K562 (cell line): ENCODE results near the gene PFKFB2. TPM values are rescaled to one million over a fixed set of nuclear protein-coding genes. Genes with fewer than 3 reads are reported as not detected.

ENCODE experiments used
- ATAC-seq: fragments of 200-7000 bp; cut with Tn5 transposase; 3 replicates; pipeline ENCODE4 v1.9.1; 2020; ENCODE audit warnings: moderate library complexity
- BruUV-seq: library from RNA; stranded (reverse); fragments of 400-500 nt; replicated peaks from 2 replicates; lab custom pipeline; 2021; lab: Mats Ljungman, UMichigan
- CTCF ChIA-PET: fragments of 300-600 bp; formaldehyde crosslinking; extraction: SDS; loops from one replicate; lab custom pipeline; 2021; ENCODE audit warnings: low intra/inter-chr PET ratio; lab: Yijun Ruan, JAX
- POLR2A ChIA-PET: fragments of 300-600, 350-650 bp; sonication (Branson Sonifier 250); formaldehyde crosslinking; extraction: SDS; loops from one replicate; lab custom pipeline; 2021; ENCODE audit warnings: antibody characterized with exemption, inconsistent platforms; lab: Yijun Ruan, JAX
- DNase-seq, 4 experiments: peaks; one replicate each; pipeline versions ENCODE4 v3.0.0 to v3.0.0-alpha.2; 2011 to 2018; ENCODE audit warnings: low spot score in 3 of 4, mixed read lengths in 3 of 4; ENCODE audit errors: extremely low read depth in 1 of 4
- FAIRE-seq: peaks from 2 replicates; lab custom pipeline; 2011; peaks lifted over from hg19 to GRCh38; lab: Jason Lieb, UNC
- H2AFZ ChIP-seq: 2 replicates; pipeline ENCODE4 v1.6.0; 2011; ENCODE audit warnings: low read depth, low read length, control low read depth, inconsistent platforms
- H3K27ac ChIP-seq: fragments of 200-600 bp; 3 replicates; pipeline ENCODE4 v1.8.0; 2011; ENCODE audit warnings: low read depth, mild to moderate bottlenecking, control low read depth, inconsistent platforms, low read length, moderate library complexity, mixed read lengths; ENCODE audit errors: extremely low read depth
- H3K27me3 ChIP-seq, 2 experiments: fragments of 300-600 bp in 1 of 2; 2 replicates in 1 of 2; 3 replicates in 1 of 2; pipeline versions ENCODE4 v1.6.0 to v1.8.0; 2011; ENCODE audit warnings: inconsistent platforms in 2 of 2, low read length in 2 of 2, mild to moderate bottlenecking in 1 of 2, mixed read lengths in 1 of 2, moderate library complexity in 1 of 2; ENCODE audit not compliant: control insufficient read depth in 2 of 2, insufficient read depth in 2 of 2
- H3K36me3 ChIP-seq: fragments of 300-600 bp; 3 replicates; pipeline ENCODE4 v1.8.0; 2011; ENCODE audit warnings: mild to moderate bottlenecking, low read length, inconsistent platforms; ENCODE audit not compliant: control insufficient read depth, insufficient read depth
- H3K4me1 ChIP-seq, 2 experiments: fragments of 200-600 bp in 1 of 2; replicated peaks in 1 of 2; 2 replicates in 1 of 2; 3 replicates in 1 of 2; pipeline versions ENCODE4 v1.5.1 to v1.8.0; 2011; ENCODE audit warnings: inconsistent platforms in 2 of 2, low read length in 2 of 2, mild to moderate bottlenecking in 1 of 2, mixed read lengths in 1 of 2, moderate library complexity in 1 of 2; ENCODE audit not compliant: control insufficient read depth in 2 of 2, insufficient read depth in 2 of 2
- H3K4me2 ChIP-seq: 2 replicates; pipeline ENCODE4 v1.6.1; 2011; ENCODE audit warnings: low read length, control low read depth, inconsistent platforms, mixed read lengths; ENCODE audit not compliant: insufficient read depth
- H3K4me3 ChIP-seq: fragments of 200-600 bp; sonication (generic), shearing (Covaris generic); 2 replicates; pipeline ENCODE4 v1.5.1; 2016; ENCODE audit warnings: control low read depth, inconsistent platforms
- H3K79me2 ChIP-seq: fragments of 200-600 bp; 3 replicates; pipeline ENCODE4 v1.8.0; 2011; ENCODE audit warnings: low read length, inconsistent platforms; ENCODE audit not compliant: control insufficient read depth, insufficient read depth
- H3K9ac ChIP-seq, 2 experiments: 2 replicates each; pipeline versions ENCODE4 v1.6.0 to v1.6.1; 2011; ENCODE audit warnings: low read depth in 2 of 2, low read length in 2 of 2, control low read depth in 1 of 2, inconsistent platforms in 1 of 2, mild to moderate bottlenecking in 1 of 2, mixed read lengths in 1 of 2; ENCODE audit not compliant: insufficient read depth in 1 of 2
- H3K9me1 ChIP-seq: one replicate; pipeline ENCODE4 v1.6.0; 2011; ENCODE audit warnings: inconsistent platforms, mild to moderate bottlenecking, low read length, moderate library complexity; ENCODE audit not compliant: control insufficient read depth, insufficient read depth
- H3K9me3 ChIP-seq: replicated peaks from 2 replicates; pipeline ENCODE4 v1.5.1; 2011; ENCODE audit warnings: low read depth, low read length, inconsistent platforms; ENCODE audit not compliant: control insufficient read depth, insufficient read depth
- H4K20me1 ChIP-seq: replicated peaks from 2 replicates; pipeline ENCODE4 v1.6.1; 2011; ENCODE audit warnings: low read length, inconsistent platforms, mixed read lengths; ENCODE audit not compliant: control insufficient read depth, insufficient read depth
- CHCHD3 ChIP-seq: fragments of 250-450 bp; sonication (Bioruptor Pico); IDR thresholded peaks from 2 replicates; pipeline ENCODE4 v2.1.2; 2022; ENCODE audit warnings: mild to moderate bottlenecking
- FOS ChIP-seq: IDR thresholded peaks from 3 replicates; pipeline ENCODE4 v1.6.1; 2011; ENCODE audit not compliant: insufficient read length; ENCODE audit errors: extremely low read depth
- MYNN ChIP-seq, 2 experiments: sonication (generic); formaldehyde crosslinking in 1 of 2; IDR thresholded peaks; 2 replicates each; pipeline versions ENCODE4 v1.5.0 to v1.6.1; 2016 to 2020; ENCODE audit warnings: antibody characterized with exemption in 1 of 2, missing genetic modification reagents in 1 of 2
- NFIX ChIP-seq: fragments of 250-450 bp; sonication (Bioruptor Pico); IDR thresholded peaks from 2 replicates; pipeline ENCODE4 v1.4.0; 2020; ENCODE audit warnings: low read depth, mild to moderate bottlenecking, moderate library complexity
- ZNF830 ChIP-seq: fragments of 250-450 bp; sonication (Bioruptor Pico); IDR thresholded peaks from 2 replicates; pipeline ENCODE4 v1.5.0; 2021; ENCODE audit warnings: mild to moderate bottlenecking
- WGBS: fragments of 100-300 bp; shearing (Covaris generic); methylation state at CpG from one replicate; pipeline ENCODE4 v1.1.6; 2016; ENCODE audit warnings: low coverage, mixed read lengths; ENCODE audit not compliant: insufficient coverage; ENCODE audit errors: missing lambda C conversion rate; 5-methylcytosine and 5-hydroxymethylcytosine counted together
- in situ Hi-C: fragments of 300-500 bp; cut with MboI; formaldehyde crosslinking; loops from 4 replicates; pipeline ENCODE4 v1.15.0; 2018; ENCODE audit warnings: inconsistent platforms, mixed read lengths
- intact Hi-C: fragments of 100-400 bp; cut with micrococcal nuclease; formaldehyde crosslinking; loops from 2 replicates; pipeline ENCODE4 v1.14.2; 2022
- polyA plus RNA-seq, 8 experiments: library from polyadenylated mRNA; depleted of rRNA in 4 of 8; stranded (reverse) in 5 of 8; unstranded in 3 of 8; fragments of >200 nt; fragmentation: Nextera tagmentation in 2 of 8; fragmentation: Illumina TruSeq in 1 of 8; extraction: Ambion mirVana in 2 of 8; extraction: Trizol in 1 of 8; gene quantifications; 2 replicates each; pipeline versions ENCODE4 v1.2.1 to v1.2.3, GENCODE V29; 2011 to 2014; ENCODE audit warnings: inconsistent platforms in 1 of 8, missing spikeins in 1 of 8
- total RNA-seq, 7 experiments: library from RNA; depleted of rRNA in 6 of 7; stranded (reverse); fragments of >200 nt in 6 of 7; fragmentation: Illumina TruSeq in 2 of 7; extraction: Trizol in 2 of 7; gene quantifications; 2 replicates each; pipeline versions ENCODE4 v1.2.1 to v1.2.3, GENCODE V29; 2011 to 2021; ENCODE audit warnings: low replicate concordance in 1 of 7

Gene PFKFB2
- total and polyA plus RNA-seq, 9 of the 15 experiments (the other 6 are each of a cell fraction or from before 2014, with no cell fraction given), result 6.9 to 26.0 (median 16.4) TPM

- WGBS, result 38% methylated on average over 6 of the region's 6 CpGs
- peaks cover 3% of the 10 kb centered on the region; the same call in 1 of the 2 replicates for H3K9me3 ChIP-seq
- no peaks in the 10 kb centered on the region for H4K20me1 ChIP-seq
- no TSS peak for BruUV-seq
- in situ Hi-C loops, result no loop called here
- H2AFZ ChIP-seq, result peak overlapping the region; percentile 46
- no peak for DNase-seq
- H3K27ac ChIP-seq, result no peak overlapping the region
- ATAC-seq, result no peak
- peaks cover 16 to 46% of the 10 kb centered on the region in 2 experiments for H3K4me1 ChIP-seq
- H3K27me3 ChIP-seq, result no peaks in the 10 kb centered on the region
- no peak for FAIRE-seq
- no peaks in the 10 kb centered on the region for H3K36me3 ChIP-seq
- H3K9me1 ChIP-seq, result peaks cover 5% of the 10 kb centered on the region
- no peak overlapping the region for H3K9ac ChIP-seq
- no peaks in the 10 kb centered on the region for H3K79me2 ChIP-seq
- intact Hi-C loops, result no loop called here
- TF ChIP-seq ZNF830 (no peak), MYNN (IDR thresholded peaks at IDR 0.05) (peak; percentile 96), MYNN (CRISPR knock-in tag; IDR thresholded peaks at IDR 0.05) (no peak), CHCHD3 (no peak), FOS (no peak), NFIX (CRISPR knock-in tag) (no peak)
- no peak overlapping the region for H3K4me2 ChIP-seq
- CTCF ChIA-PET, result no interaction called here
- no peak overlapping the region for H3K4me3 ChIP-seq
- POLR2A ChIA-PET, result interaction anchor here (1.0 to 6.5 kb wide), 3 partner anchors 8 to 23 kb away, joined by 4 to 38 read pairs (median 18); no protein-coding TSS in a partner anchor
These were observed 39.6 kb upstream of the PFKFB2 start for GRCh38 chr1:207013321-207014085.
